ENCODE measurements around the gene GRB7.
A peak's percentile ranks its signal among the peaks of the same experiment; 100 is the strongest.
"Not testable (repeated sequence)": the region's sequence is repeated elsewhere in the genome, so short reads cannot be mapped to it uniquely, and the experiment has no call there.

Gene GRB7

GRCh38 chr17:39722104-39722503 lies 15.6 kb upstream of the GRB7 start:
- Histone ChIP-seq H3K36me3 (ENCODE audit: insufficient read depth, low read length) (peaks cover 6% of the 10 kb centered on the region; the same call in 1 of the 2 replicates), H3K4me3 (ENCODE audit: low read depth, low read length) (no peak overlapping the region), H3K79me2 (ENCODE audit: control insufficient read depth, insufficient read depth, low read length, unreplicated experiment) (no peaks in the 10 kb centered on the region), H3K27ac (ENCODE audit: low read depth, low read length) (no peak overlapping the region), H3K27me3 (ENCODE audit: insufficient read depth, low read length) (no peaks in the 10 kb centered on the region), H2AFZ (ENCODE audit: low read length, unreplicated experiment) (no peak overlapping the region), H3K4me1 (ENCODE audit: control insufficient read depth, insufficient read depth, low read length, unreplicated experiment) (no peaks in the 10 kb centered on the region)

DNA sequence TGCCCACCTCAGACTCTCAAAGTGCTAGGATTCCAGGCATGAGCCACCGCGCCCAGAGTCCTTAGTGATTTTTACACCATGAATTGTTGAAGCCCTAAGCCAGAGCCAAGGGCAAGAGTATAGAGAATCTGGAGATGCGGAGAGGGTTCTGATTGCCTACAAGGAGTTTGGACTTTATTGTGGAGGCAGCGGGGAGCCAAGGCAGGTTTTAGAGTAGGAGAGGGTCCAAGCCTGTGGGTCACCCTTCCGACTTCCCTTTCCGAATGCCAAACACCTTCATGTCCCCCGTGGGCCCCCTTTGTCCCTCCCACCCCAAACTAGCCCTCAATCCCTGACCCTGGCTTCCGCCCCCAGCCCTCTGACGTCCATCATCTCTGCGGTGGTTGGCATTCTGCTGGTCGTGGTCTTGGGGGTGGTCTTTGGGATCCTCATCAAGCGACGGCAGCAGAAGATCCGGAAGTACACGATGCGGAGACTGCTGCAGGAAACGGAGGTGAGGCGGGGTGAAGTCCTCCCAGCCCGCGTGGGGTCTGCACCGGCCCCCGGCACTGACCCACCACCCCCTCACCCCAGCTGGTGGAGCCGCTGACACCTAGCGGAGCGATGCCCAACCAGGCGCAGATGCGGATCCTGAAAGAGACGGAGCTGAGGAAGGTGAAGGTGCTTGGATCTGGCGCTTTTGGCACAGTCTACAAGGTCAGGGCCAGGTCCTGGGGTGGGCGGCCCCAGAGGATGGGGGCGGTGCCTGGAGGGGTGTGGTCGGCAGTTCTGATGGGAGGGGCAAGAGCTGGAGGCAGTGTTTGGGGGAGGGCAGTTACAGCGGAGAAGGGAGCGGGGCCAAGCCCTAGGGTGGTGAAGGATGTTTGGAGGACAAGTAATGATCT lies 14.5 kb upstream of the GRB7 start:
- Histone ChIP-seq H3K79me2 (ENCODE audit: control insufficient read depth, insufficient read depth, low read length, unreplicated experiment) (no peaks in the 10 kb centered on the region), H3K27ac (ENCODE audit: low read depth, low read length) (no peak overlapping the region), H3K4me1 (ENCODE audit: control insufficient read depth, insufficient read depth, low read length, unreplicated experiment) (no peaks in the 10 kb centered on the region), H2AFZ (ENCODE audit: low read length, unreplicated experiment) (no peak overlapping the region), H3K36me3 (ENCODE audit: insufficient read depth, low read length) (peaks cover 6% of the 10 kb centered on the region; the same call in 1 of the 2 replicates), H3K4me3 (ENCODE audit: low read depth, low read length) (no peak overlapping the region), H3K27me3 (ENCODE audit: insufficient read depth, low read length) (no peaks in the 10 kb centered on the region)

GRCh38 chr17:39724731-39725130 lies 13.0 kb upstream of the GRB7 start:
- no peak overlapping the region for H2AFZ ChIP-seq (ENCODE audit: low read length, unreplicated experiment)
- H3K36me3 ChIP-seq (ENCODE audit: insufficient read depth, low read length), result peaks cover 6% of the 10 kb centered on the region; the same call in 1 of the 2 replicates
- H3K27ac ChIP-seq (ENCODE audit: low read depth, low read length), result no peak overlapping the region
- H3K4me3 ChIP-seq (ENCODE audit: low read depth, low read length), result no peak overlapping the region
- peaks cover 7% of the 10 kb centered on the region for H3K4me1 ChIP-seq (ENCODE audit: control insufficient read depth, insufficient read depth, low read length, unreplicated experiment)
- H3K27me3 ChIP-seq (ENCODE audit: insufficient read depth, low read length), result no peaks in the 10 kb centered on the region
- H3K79me2 ChIP-seq (ENCODE audit: control insufficient read depth, insufficient read depth, low read length, unreplicated experiment), result no peaks in the 10 kb centered on the region

GRCh38 chr17:39725923-39726322 lies 11.8 kb upstream of the GRB7 start:
- not testable (repeated sequence) for H2AFZ ChIP-seq (ENCODE audit: low read length, unreplicated experiment); H3K36me3 ChIP-seq (ENCODE audit: insufficient read depth, low read length); H3K27me3 ChIP-seq (ENCODE audit: insufficient read depth, low read length); H3K4me1 ChIP-seq (ENCODE audit: control insufficient read depth, insufficient read depth, low read length, unreplicated experiment); H3K27ac ChIP-seq (ENCODE audit: low read depth, low read length); H3K79me2 ChIP-seq (ENCODE audit: control insufficient read depth, insufficient read depth, low read length, unreplicated experiment); H3K4me3 ChIP-seq (ENCODE audit: low read depth, low read length)

GRCh38 chr17:39726617-39727016 lies 11.1 kb upstream of the GRB7 start:
- Histone ChIP-seq H2AFZ (ENCODE audit: low read length, unreplicated experiment) (no peak overlapping the region), H3K4me1 (ENCODE audit: control insufficient read depth, insufficient read depth, low read length, unreplicated experiment) (peaks cover 7% of the 10 kb centered on the region), H3K4me3 (ENCODE audit: low read depth, low read length) (no peak overlapping the region), H3K36me3 (ENCODE audit: insufficient read depth, low read length) (peaks cover 6% of the 10 kb centered on the region; the same call in 1 of the 2 replicates), H3K27ac (ENCODE audit: low read depth, low read length) (no peak overlapping the region), H3K79me2 (ENCODE audit: control insufficient read depth, insufficient read depth, low read length, unreplicated experiment) (no peaks in the 10 kb centered on the region), H3K27me3 (ENCODE audit: insufficient read depth, low read length) (no peaks in the 10 kb centered on the region)

DNA sequence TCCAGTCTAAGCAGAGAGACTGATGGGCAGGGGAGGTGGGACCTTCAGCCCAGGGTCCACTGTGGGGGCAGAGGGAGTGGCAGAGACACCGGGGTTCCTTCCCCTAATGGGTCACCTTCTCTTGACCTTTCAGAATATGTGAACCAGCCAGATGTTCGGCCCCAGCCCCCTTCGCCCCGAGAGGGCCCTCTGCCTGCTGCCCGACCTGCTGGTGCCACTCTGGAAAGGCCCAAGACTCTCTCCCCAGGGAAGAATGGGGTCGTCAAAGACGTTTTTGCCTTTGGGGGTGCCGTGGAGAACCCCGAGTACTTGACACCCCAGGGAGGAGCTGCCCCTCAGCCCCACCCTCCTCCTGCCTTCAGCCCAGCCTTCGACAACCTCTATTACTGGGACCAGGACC lies 10.2 kb upstream of the GRB7 start:
- H3K79me2 ChIP-seq (ENCODE audit: control insufficient read depth, insufficient read depth, low read length, unreplicated experiment), result no peaks in the 10 kb centered on the region
- peaks cover 6% of the 10 kb centered on the region; the same call in 1 of the 2 replicates for H3K36me3 ChIP-seq (ENCODE audit: insufficient read depth, low read length)
- H3K27ac ChIP-seq (ENCODE audit: low read depth, low read length), result no peak overlapping the region
- H2AFZ ChIP-seq (ENCODE audit: low read length, unreplicated experiment), result no peak overlapping the region
- H3K4me3 ChIP-seq (ENCODE audit: low read depth, low read length), result no peak overlapping the region
- no peaks in the 10 kb centered on the region for H3K27me3 ChIP-seq (ENCODE audit: insufficient read depth, low read length)
- peaks cover 7% of the 10 kb centered on the region for H3K4me1 ChIP-seq (ENCODE audit: control insufficient read depth, insufficient read depth, low read length, unreplicated experiment)

DNA sequence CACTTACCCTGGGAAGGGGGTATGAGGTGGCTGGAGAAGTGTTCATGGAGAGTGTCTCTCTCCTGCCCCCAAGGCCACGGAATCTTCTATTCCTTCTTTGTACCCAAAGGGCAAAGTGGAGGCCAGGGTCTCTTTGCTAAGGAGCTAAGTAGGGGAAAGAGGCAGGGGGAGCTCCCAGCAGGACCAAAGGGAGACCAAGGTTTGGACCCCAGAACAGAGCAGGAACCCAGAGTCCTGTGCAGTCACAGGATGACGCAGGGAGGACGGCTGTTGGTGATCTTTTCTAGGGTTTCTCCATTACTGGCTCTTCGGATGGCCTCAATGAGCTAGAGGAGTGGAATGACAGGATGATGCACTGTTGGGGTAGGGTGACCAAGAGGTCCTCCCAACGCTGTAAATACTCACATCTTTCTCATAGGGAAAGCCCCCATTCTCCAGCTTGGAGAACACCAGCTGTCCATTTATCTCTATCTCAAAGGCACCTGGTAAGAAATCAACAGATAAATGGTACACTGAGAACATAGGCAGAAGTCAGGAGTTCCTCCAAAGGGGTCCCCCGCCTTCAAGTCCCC lies 8.4 kb upstream of the GRB7 start:
- H3K27me3 ChIP-seq (ENCODE audit: insufficient read depth, low read length), result no peaks in the 10 kb centered on the region
- peak overlapping the region; percentile 91 for H3K4me3 ChIP-seq (ENCODE audit: low read depth, low read length)
- H3K27ac ChIP-seq (ENCODE audit: low read depth, low read length), result no peak overlapping the region
- no peaks in the 10 kb centered on the region for H3K79me2 ChIP-seq (ENCODE audit: control insufficient read depth, insufficient read depth, low read length, unreplicated experiment)
- H3K36me3 ChIP-seq (ENCODE audit: insufficient read depth, low read length), result peaks cover 6% of the 10 kb centered on the region; the same call in 1 of the 2 replicates
- H2AFZ ChIP-seq (ENCODE audit: low read length, unreplicated experiment), result no peak overlapping the region
- H3K4me1 ChIP-seq (ENCODE audit: control insufficient read depth, insufficient read depth, low read length, unreplicated experiment), result peaks cover 7% of the 10 kb centered on the region

DNA sequence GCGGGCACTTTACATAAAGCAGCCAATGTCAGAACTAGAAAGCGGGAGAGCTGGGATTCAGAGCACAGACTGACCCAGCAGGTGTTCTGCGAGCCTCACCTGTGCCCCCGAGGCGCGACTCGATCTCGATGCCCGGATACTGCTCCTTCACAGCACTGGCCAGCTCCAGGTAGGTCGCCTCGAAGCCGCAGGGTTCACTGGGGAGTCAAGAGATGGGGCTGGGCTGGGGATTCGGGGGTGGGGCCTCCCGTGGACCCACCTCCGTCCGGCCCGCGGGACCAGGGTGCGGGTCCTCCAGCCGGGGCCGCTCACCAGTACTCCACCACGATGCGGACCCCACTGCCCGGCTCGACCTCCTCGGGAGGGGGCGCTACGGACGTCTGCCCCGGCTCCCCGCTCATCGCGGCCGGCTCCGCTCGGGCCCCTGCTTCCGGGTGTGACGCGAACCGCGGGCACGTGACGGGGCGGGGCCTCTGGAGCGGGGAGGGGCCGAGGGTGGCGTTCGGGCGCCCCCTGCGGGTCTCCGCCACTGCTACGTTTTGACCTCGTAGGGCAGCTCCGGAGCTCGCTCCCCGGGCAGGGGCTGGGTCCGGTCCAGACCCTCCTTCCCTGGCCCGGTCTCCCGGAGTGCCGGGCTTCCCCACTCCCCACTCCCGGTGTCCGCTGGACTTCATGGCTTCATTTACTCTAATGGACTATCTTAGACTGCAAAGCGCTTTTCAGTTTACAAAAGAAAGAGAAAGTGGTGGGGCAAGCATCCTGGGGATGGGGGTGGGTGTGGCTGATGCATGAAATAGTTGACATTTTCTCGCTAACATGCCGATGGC lies 7.4 kb upstream of the GRB7 start, which contains the start of gene MIEN1:
Gene MIEN1 (minus strand): TSS at position 438 of the 827 bp plus-strand sequence. CDS start 37 bp downstream, at position 401.
- Histone ChIP-seq H3K36me3 (ENCODE audit: insufficient read depth, low read length) (no peaks in the 10 kb centered on the region), H3K79me2 (ENCODE audit: control insufficient read depth, insufficient read depth, low read length, unreplicated experiment) (no peaks in the 10 kb centered on the region), H3K4me3 (ENCODE audit: low read depth, low read length) (peak within 1 kb of the TSS; percentile 91), H3K4me1 (ENCODE audit: control insufficient read depth, insufficient read depth, low read length, unreplicated experiment) (peaks cover 7% of the 10 kb centered on the region), H3K27ac (ENCODE audit: low read depth, low read length) (peak within 1 kb of the TSS; percentile 35; the same call in 1 of the 2 replicates), H3K27me3 (ENCODE audit: insufficient read depth, low read length) (no peaks in the 10 kb centered on the region), H2AFZ (ENCODE audit: low read length, unreplicated experiment) (peak within 1 kb of the TSS; percentile 90)

DNA sequence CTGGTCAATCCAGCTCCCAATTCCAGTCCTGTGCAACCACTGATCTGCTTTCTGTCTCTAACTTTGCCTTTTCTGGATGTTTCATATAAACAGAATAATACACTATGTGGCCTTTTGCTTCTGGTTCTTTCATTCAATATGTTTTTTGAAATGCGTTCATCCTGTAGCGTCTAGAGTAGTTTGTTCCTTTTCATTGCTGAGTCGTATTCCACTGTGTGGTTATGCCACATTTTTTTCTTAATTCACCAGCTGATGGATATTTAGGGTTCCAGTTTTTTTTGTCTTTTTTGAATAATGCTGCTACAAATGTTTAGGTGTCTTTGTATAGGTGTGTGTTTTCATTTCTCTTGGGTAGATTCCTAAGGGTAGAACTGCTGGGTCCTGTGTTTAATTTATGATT lies 5.2 kb upstream of the GRB7 start:
- Histone ChIP-seq H3K27me3 (ENCODE audit: insufficient read depth, low read length) (no peaks in the 10 kb centered on the region), H3K27ac (ENCODE audit: low read depth, low read length) (no peak overlapping the region), H2AFZ (ENCODE audit: low read length, unreplicated experiment) (no peak overlapping the region), H3K79me2 (ENCODE audit: control insufficient read depth, insufficient read depth, low read length, unreplicated experiment) (no peaks in the 10 kb centered on the region), H3K36me3 (ENCODE audit: insufficient read depth, low read length) (no peaks in the 10 kb centered on the region), H3K4me1 (ENCODE audit: control insufficient read depth, insufficient read depth, low read length, unreplicated experiment) (peaks cover 7% of the 10 kb centered on the region), H3K4me3 (ENCODE audit: low read depth, low read length) (no peak overlapping the region)

GRCh38 chr17:39735882-39736281 lies 1.9 kb upstream of the GRB7 start:
- Histone ChIP-seq H2AFZ (ENCODE audit: low read length, unreplicated experiment) (no peak overlapping the region), H3K36me3 (ENCODE audit: insufficient read depth, low read length) (no peaks in the 10 kb centered on the region), H3K79me2 (ENCODE audit: control insufficient read depth, insufficient read depth, low read length, unreplicated experiment) (no peaks in the 10 kb centered on the region), H3K27ac (ENCODE audit: low read depth, low read length) (no peak overlapping the region), H3K27me3 (ENCODE audit: insufficient read depth, low read length) (no peaks in the 10 kb centered on the region), H3K4me3 (ENCODE audit: low read depth, low read length) (no peak overlapping the region), H3K4me1 (ENCODE audit: control insufficient read depth, insufficient read depth, low read length, unreplicated experiment) (peaks cover 24% of the 10 kb centered on the region)

Data from ACC112 (cell line).